ENCODE results near the gene SH2B3. TPM values are rescaled to one million over a fixed set of nuclear protein-coding genes. Genes with fewer than 3 reads are reported as not detected.

Gene SH2B3
- total RNA-seq, 1 experiment from 2014 or later, result 16.7 TPM

GRCh38 chr12:111377440-111377839 lies 28.3 kb upstream of the SH2B3 start:
- Histone ChIP-seq H3K36me3 (ENCODE audit: insufficient read depth, low read length) (no peaks in the 10 kb centered on the region), H3K9me3 (ENCODE audit: low read length) (no peaks in the 10 kb centered on the region), H3K9me2 (replicated peaks; ENCODE audit: insufficient read depth, low read length) (no peaks in the 10 kb centered on the region)

GRCh38 chr12:111379942-111380554 lies 25.7 kb upstream of the SH2B3 start:
- DNase-seq, result no peak
- H3K36me3 ChIP-seq (ENCODE audit: insufficient read depth, low read length), result no peaks in the 10 kb centered on the region

More at GRCh38 chr12:111377440-111377839, 28.3 kb upstream of the SH2B3 start:
- Histone ChIP-seq H3K4me3 (ENCODE audit: low read length) (no peak overlapping the region), H3K9ac (ENCODE audit: low read length) (no peak overlapping the region), H3K4me1 (ENCODE audit: low read length) (no peaks in the 10 kb centered on the region), H3K4me2 (ENCODE audit: low read depth, low read length, poor library complexity, severe bottlenecking) (no peak overlapping the region), H3K27ac (ENCODE audit: low read length) (no peak overlapping the region), H2AFZ (ENCODE audit: low read length) (no peak overlapping the region), H3K27me3 (ENCODE audit: low read length) (no peaks in the 10 kb centered on the region), H3K79me2 (ENCODE audit: low read length) (no peaks in the 10 kb centered on the region), H4K20me1 (ENCODE audit: insufficient read depth, low read depth, low read length) (no peaks in the 10 kb centered on the region)
- no peak for DNase-seq

GRCh38 chr12:111384596-111384995 lies 21.1 kb upstream of the SH2B3 start:
- H3K79me2 ChIP-seq (ENCODE audit: low read length), result no peaks in the 10 kb centered on the region
- no peaks in the 10 kb centered on the region for H3K4me1 ChIP-seq (ENCODE audit: low read length)
- H2AFZ ChIP-seq (ENCODE audit: low read length), result no peak overlapping the region
- no peak overlapping the region for H3K4me3 ChIP-seq (ENCODE audit: low read length)
- DNase-seq, result no peak
- no peaks in the 10 kb centered on the region for H3K27me3 ChIP-seq (ENCODE audit: low read length)
- H3K4me2 ChIP-seq (ENCODE audit: low read depth, low read length, poor library complexity, severe bottlenecking), result no peak overlapping the region
- no peaks in the 10 kb centered on the region for H4K20me1 ChIP-seq (ENCODE audit: insufficient read depth, low read depth, low read length)
- H3K9me3 ChIP-seq (ENCODE audit: low read length), result no peaks in the 10 kb centered on the region
- no peaks in the 10 kb centered on the region for H3K36me3 ChIP-seq (ENCODE audit: insufficient read depth, low read length)
- H3K9me2 ChIP-seq (replicated peaks; ENCODE audit: insufficient read depth, low read length), result no peaks in the 10 kb centered on the region
- H3K27ac ChIP-seq (ENCODE audit: low read length), result no peak overlapping the region
- H3K9ac ChIP-seq (ENCODE audit: low read length), result no peak overlapping the region

More at GRCh38 chr12:111379942-111380554, 25.7 kb upstream of the SH2B3 start:
- no peak overlapping the region for H3K27ac ChIP-seq (ENCODE audit: low read length)
- H3K9me3 ChIP-seq (ENCODE audit: low read length), result no peaks in the 10 kb centered on the region
- H3K79me2 ChIP-seq (ENCODE audit: low read length), result no peaks in the 10 kb centered on the region
- H3K9ac ChIP-seq (ENCODE audit: low read length), result no peak overlapping the region
- H3K9me2 ChIP-seq (replicated peaks; ENCODE audit: insufficient read depth, low read length), result no peaks in the 10 kb centered on the region
- no peaks in the 10 kb centered on the region for H3K27me3 ChIP-seq (ENCODE audit: low read length)
- no peak overlapping the region for H3K4me3 ChIP-seq (ENCODE audit: low read length)
- H3K4me2 ChIP-seq (ENCODE audit: low read depth, low read length, poor library complexity, severe bottlenecking), result no peak overlapping the region
- no peaks in the 10 kb centered on the region for H4K20me1 ChIP-seq (ENCODE audit: insufficient read depth, low read depth, low read length)
- H2AFZ ChIP-seq (ENCODE audit: low read length), result no peak overlapping the region
- no peaks in the 10 kb centered on the region for H3K4me1 ChIP-seq (ENCODE audit: low read length)

GRCh38 chr12:111386885-111387284 lies 18.8 kb upstream of the SH2B3 start:
- no peaks in the 10 kb centered on the region for H3K9me2 ChIP-seq (replicated peaks; ENCODE audit: insufficient read depth, low read length)
- no peak overlapping the region for H3K27ac ChIP-seq (ENCODE audit: low read length)
- no peak overlapping the region for H3K9ac ChIP-seq (ENCODE audit: low read length)
- no peaks in the 10 kb centered on the region for H3K27me3 ChIP-seq (ENCODE audit: low read length)
- no peak overlapping the region for H3K4me3 ChIP-seq (ENCODE audit: low read length)
- no peaks in the 10 kb centered on the region for H3K4me1 ChIP-seq (ENCODE audit: low read length)
- H3K9me3 ChIP-seq (ENCODE audit: low read length), result no peaks in the 10 kb centered on the region
- H3K79me2 ChIP-seq (ENCODE audit: low read length), result no peaks in the 10 kb centered on the region
- no peak overlapping the region for H2AFZ ChIP-seq (ENCODE audit: low read length)
- H4K20me1 ChIP-seq (ENCODE audit: insufficient read depth, low read depth, low read length), result no peaks in the 10 kb centered on the region
- H3K36me3 ChIP-seq (ENCODE audit: insufficient read depth, low read length), result no peaks in the 10 kb centered on the region
- no peak overlapping the region for H3K4me2 ChIP-seq (ENCODE audit: low read depth, low read length, poor library complexity, severe bottlenecking)
- no peak for DNase-seq

GRCh38 chr12:111387747-111388323 lies 17.9 kb upstream of the SH2B3 start:
- Histone ChIP-seq H3K27me3 (ENCODE audit: low read length) (no peaks in the 10 kb centered on the region), H3K4me2 (ENCODE audit: low read depth, low read length, poor library complexity, severe bottlenecking) (no peak overlapping the region), H3K9ac (ENCODE audit: low read length) (no peak overlapping the region)

GRCh38 chr12:111389635-111390034 lies 16.1 kb upstream of the SH2B3 start:
- no peak for DNase-seq
- Histone ChIP-seq H3K27me3 (ENCODE audit: low read length) (no peaks in the 10 kb centered on the region), H2AFZ (ENCODE audit: low read length) (no peak overlapping the region), H3K9me3 (ENCODE audit: low read length) (no peaks in the 10 kb centered on the region), H3K79me2 (ENCODE audit: low read length) (no peaks in the 10 kb centered on the region), H3K9ac (ENCODE audit: low read length) (no peak overlapping the region), H3K4me2 (ENCODE audit: low read depth, low read length, poor library complexity, severe bottlenecking) (no peak overlapping the region), H3K36me3 (ENCODE audit: insufficient read depth, low read length) (no peaks in the 10 kb centered on the region), H3K4me1 (ENCODE audit: low read length) (no peaks in the 10 kb centered on the region), H3K4me3 (ENCODE audit: low read length) (no peak overlapping the region), H3K27ac (ENCODE audit: low read length) (no peak overlapping the region), H3K9me2 (replicated peaks; ENCODE audit: insufficient read depth, low read length) (no peaks in the 10 kb centered on the region), H4K20me1 (ENCODE audit: insufficient read depth, low read depth, low read length) (no peaks in the 10 kb centered on the region)

More at GRCh38 chr12:111387747-111388323, 17.9 kb upstream of the SH2B3 start:
- H3K9me2 ChIP-seq (replicated peaks; ENCODE audit: insufficient read depth, low read length), result no peaks in the 10 kb centered on the region
- no peaks in the 10 kb centered on the region for H3K79me2 ChIP-seq (ENCODE audit: low read length)
- H3K27ac ChIP-seq (ENCODE audit: low read length), result no peak overlapping the region
- no peaks in the 10 kb centered on the region for H3K9me3 ChIP-seq (ENCODE audit: low read length)
- H3K36me3 ChIP-seq (ENCODE audit: insufficient read depth, low read length), result no peaks in the 10 kb centered on the region
- no peak overlapping the region for H3K4me3 ChIP-seq (ENCODE audit: low read length)
- H4K20me1 ChIP-seq (ENCODE audit: insufficient read depth, low read depth, low read length), result no peaks in the 10 kb centered on the region
- no peak for DNase-seq
- H2AFZ ChIP-seq (ENCODE audit: low read length), result no peak overlapping the region
- H3K4me1 ChIP-seq (ENCODE audit: low read length), result no peaks in the 10 kb centered on the region

DNA sequence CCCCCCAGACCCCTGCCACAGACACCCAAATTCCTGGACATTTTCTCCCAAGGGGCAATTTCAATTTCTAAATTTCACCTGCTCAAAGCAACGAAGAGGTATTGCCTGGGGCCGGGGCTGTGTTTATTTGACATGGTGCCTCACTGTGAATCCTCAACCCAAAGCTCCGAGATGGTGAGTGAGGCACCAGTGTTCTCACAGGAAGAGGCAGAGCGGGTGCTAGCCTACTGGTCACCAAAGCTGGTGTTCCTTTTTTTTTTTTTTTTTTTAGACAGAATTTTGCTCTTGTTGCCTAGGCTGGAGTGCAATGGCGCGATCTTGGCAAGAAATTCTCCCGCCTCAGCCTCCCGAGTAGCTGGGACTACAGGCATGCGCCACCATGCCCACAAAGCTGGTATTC lies 14.8 kb upstream of the SH2B3 start:
- Histone ChIP-seq H3K4me3 (ENCODE audit: low read length) (no peak overlapping the region), H3K36me3 (ENCODE audit: insufficient read depth, low read length) (no peaks in the 10 kb centered on the region), H4K20me1 (ENCODE audit: insufficient read depth, low read depth, low read length) (no peaks in the 10 kb centered on the region), H3K9me2 (replicated peaks; ENCODE audit: insufficient read depth, low read length) (no peaks in the 10 kb centered on the region), H3K4me2 (ENCODE audit: low read depth, low read length, poor library complexity, severe bottlenecking) (no peak overlapping the region), H3K9me3 (ENCODE audit: low read length) (no peaks in the 10 kb centered on the region), H3K9ac (ENCODE audit: low read length) (no peak overlapping the region), H3K27ac (ENCODE audit: low read length) (no peak overlapping the region), H3K4me1 (ENCODE audit: low read length) (no peaks in the 10 kb centered on the region), H3K27me3 (ENCODE audit: low read length) (no peaks in the 10 kb centered on the region), H3K79me2 (ENCODE audit: low read length) (no peaks in the 10 kb centered on the region), H2AFZ (ENCODE audit: low read length) (no peak overlapping the region)
- no peak for DNase-seq

GRCh38 chr12:111393700-111394300 lies 11.9 kb upstream of the SH2B3 start:
- no peak for DNase-seq
- H2AFZ ChIP-seq (ENCODE audit: low read length), result no peak overlapping the region
- no peak overlapping the region for H3K9ac ChIP-seq (ENCODE audit: low read length)

More at GRCh38 chr12:111393700-111394300, 11.9 kb upstream of the SH2B3 start:
- H3K4me3 ChIP-seq (ENCODE audit: low read length), result no peak overlapping the region
- no peaks in the 10 kb centered on the region for H3K36me3 ChIP-seq (ENCODE audit: insufficient read depth, low read length)
- peaks cover 6% of the 10 kb centered on the region for H3K4me1 ChIP-seq (ENCODE audit: low read length)
- no peaks in the 10 kb centered on the region for H4K20me1 ChIP-seq (ENCODE audit: insufficient read depth, low read depth, low read length)
- no peaks in the 10 kb centered on the region for H3K9me3 ChIP-seq (ENCODE audit: low read length)
- no peaks in the 10 kb centered on the region for H3K27me3 ChIP-seq (ENCODE audit: low read length)
- no peak overlapping the region for H3K4me2 ChIP-seq (ENCODE audit: low read depth, low read length, poor library complexity, severe bottlenecking)
- no peaks in the 10 kb centered on the region for H3K79me2 ChIP-seq (ENCODE audit: low read length)
- H3K27ac ChIP-seq (ENCODE audit: low read length), result no peak overlapping the region
- no peaks in the 10 kb centered on the region for H3K9me2 ChIP-seq (replicated peaks; ENCODE audit: insufficient read depth, low read length)
